Fibroblast of lung (primary cell): ENCODE results near the gene HGFAC.
"Not testable (repeated sequence)": the region's sequence is repeated elsewhere in the genome, so short reads cannot be mapped to it uniquely, and the experiment has no call there.

Source experiments
- EZH2 ChIP-seq: IDR thresholded peaks from 2 replicates; pipeline ENCODE4 v1.5.1; 2012; ENCODE audit warnings: low read length, control low read depth, mild to moderate bottlenecking; ENCODE audit errors: missing control alignments
- TF ChIP-seq, protein P1 (sequence below), 2 donors: IDR thresholded peaks in 1 of 2; conservative IDR thresholded peaks in 1 of 2; 1 replicate in 1 of 2; 2 replicates in 1 of 2; pipeline ENCODE4 v1.5.1; 2011 to 2012; ENCODE audit warnings: low read length in 2 of 2, control low read depth in 1 of 2, inconsistent platforms in 1 of 2, low read depth in 1 of 2, mild to moderate bottlenecking in 1 of 2

- TF ChIP-seq EZH2: not testable (repeated sequence)
- TF ChIP-seq, protein P1, sequence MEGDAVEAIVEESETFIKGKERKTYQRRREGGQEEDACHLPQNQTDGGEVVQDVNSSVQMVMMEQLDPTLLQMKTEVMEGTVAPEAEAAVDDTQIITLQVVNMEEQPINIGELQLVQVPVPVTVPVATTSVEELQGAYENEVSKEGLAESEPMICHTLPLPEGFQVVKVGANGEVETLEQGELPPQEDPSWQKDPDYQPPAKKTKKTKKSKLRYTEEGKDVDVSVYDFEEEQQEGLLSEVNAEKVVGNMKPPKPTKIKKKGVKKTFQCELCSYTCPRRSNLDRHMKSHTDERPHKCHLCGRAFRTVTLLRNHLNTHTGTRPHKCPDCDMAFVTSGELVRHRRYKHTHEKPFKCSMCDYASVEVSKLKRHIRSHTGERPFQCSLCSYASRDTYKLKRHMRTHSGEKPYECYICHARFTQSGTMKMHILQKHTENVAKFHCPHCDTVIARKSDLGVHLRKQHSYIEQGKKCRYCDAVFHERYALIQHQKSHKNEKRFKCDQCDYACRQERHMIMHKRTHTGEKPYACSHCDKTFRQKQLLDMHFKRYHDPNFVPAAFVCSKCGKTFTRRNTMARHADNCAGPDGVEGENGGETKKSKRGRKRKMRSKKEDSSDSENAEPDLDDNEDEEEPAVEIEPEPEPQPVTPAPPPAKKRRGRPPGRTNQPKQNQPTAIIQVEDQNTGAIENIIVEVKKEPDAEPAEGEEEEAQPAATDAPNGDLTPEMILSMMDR (conservative IDR thresholded peaks at IDR 0.05 in 1 of 2, IDR thresholded peaks at IDR 0.05 in 1 of 2; ENCODE audit: low read depth in 1 of 2, low read length in 2 of 2): not testable (repeated sequence)
Measured at GRCh38 chr4:3459156-3459555, 17.4 kb downstream of the HGFAC start.
